ENCODE results near the gene PHF10.
A peak's percentile ranks its signal among the peaks of the same experiment; 100 is the strongest.
"Not testable (repeated sequence)": the region's sequence is repeated elsewhere in the genome, so short reads cannot be mapped to it uniquely, and the experiment has no call there.

The PHF10 gene

DNA sequence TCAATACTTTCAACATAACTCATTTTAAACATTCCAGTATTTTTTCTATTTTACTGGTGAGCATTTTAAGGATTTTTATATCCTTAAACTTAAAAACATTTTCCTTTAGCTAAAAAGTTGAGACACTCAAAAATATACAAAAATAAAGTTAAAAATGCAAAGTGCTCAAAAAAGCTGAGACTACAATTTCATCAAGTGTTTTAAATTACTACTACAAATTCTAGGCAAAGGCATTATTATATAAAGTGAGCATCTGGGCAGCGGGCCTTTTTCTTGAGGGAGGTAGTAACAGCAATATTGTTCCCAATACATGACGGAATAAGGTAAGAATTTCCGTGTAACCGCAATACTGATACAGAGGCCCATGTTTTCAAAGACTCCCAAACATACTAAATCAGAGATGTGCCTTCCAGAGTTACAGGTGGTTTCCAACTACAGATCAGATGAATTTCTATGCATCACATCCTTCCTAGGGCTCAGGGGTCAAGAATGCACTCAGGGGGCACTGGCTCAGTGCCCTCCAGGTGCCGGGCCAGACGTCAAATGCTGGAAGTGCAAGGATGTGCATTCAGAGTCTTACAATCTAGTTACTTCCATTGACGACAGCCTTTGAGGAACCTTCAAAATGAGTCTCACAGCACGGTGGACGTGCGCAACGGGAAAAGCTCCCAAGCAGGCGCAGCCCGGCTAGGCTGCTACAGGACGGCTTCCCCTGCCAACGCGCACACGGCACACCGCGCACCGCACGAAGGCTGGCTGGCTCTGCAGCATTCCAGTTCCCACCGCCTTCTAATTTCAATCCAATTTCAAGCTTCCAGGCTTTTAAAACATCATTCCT lies 1.7 kb downstream of the PHF10 start:
- DNase-seq = peak; percentile 67

- no peak for DNase-seq
Measured at GRCh38 chr6:169720207-169720855, 4.0 kb downstream of the PHF10 start.

- no peak for DNase-seq
Measured at GRCh38 chr6:169719117-169719516, 5.2 kb downstream of the PHF10 start.

DNA sequence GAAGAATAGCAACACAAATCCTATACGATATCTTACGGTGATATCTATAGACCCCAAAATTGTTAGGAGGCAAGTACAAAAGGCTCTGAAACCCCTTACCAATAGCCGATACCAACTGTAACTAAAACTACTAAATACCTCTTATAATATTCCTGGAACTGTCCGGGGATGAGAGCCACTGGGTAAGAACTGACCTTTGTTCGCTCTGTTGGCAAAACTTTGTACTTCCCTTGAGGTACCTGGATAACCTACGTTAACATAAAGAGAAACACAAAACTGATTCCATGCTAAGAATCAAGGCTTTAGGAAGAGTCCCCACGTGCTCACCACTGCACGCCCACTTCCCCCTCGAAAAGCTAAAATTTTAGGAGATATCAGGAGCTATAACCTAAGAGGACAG lies 9.7 kb downstream of the PHF10 start:
- DNase-seq = no peak

GRCh38 chr6:169714178-169714577 lies 10.1 kb downstream of the PHF10 start:
- no peak for DNase-seq

DNA sequence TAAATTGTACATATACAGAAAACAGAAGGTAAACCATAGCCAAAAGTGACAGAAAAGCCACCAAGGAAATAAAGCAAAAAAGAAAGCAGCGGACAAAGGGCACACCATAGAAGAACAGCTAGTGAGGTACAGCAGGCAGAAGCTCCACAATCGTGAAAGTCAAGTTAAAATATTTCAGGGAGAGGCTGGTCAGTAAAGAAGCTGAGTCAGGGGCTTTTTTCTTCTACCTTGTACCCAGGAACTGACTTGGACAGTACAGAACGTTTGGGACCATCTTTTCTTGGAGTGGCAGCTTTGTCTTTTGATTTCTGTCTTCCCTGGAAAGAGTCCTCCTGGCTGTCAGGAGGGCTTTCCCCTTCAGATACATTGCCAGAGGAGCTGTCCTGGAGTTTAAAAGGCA lies 14.3 kb downstream of the PHF10 start:
- DNase-seq = no peak

DNA sequence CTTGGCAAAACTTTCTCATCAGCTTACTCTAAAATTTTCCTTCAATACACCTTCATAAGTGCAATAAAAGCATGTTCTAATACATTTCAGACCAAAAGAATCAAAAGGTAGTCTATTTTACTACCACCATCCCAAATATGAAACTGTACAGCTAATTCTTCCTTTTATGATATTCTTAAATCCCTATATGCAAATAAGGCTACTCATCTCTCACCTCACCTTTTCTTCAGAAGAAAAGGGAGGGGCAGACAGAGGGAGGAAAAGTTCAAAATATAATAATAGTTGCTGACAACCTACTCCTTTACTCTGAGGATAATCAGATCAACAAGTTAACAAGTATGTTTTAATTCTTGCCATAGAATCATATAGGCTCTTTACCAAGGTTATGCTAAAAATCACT lies 15.0 kb downstream of the PHF10 start:
- DNase-seq = no peak

DNA sequence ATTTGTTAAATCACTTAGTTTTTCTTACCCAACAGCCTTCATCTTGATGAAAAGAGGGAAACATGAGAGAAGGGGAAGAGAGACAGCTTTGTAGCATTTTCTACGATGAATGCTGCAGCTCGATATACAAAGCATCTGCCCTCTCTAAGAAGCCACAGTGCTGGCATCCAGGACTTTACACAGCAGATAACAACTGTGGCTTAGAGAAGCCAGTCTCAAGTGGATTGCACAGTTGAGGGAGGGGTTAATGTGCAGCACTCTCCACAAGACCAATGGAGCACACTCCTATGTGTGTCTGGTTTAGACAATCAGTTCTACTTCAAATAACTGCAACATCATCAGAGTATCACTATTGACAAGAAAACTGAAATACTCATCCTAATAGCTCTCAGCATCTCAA lies 16.5 kb downstream of the PHF10 start:
- no peak for DNase-seq

DNA sequence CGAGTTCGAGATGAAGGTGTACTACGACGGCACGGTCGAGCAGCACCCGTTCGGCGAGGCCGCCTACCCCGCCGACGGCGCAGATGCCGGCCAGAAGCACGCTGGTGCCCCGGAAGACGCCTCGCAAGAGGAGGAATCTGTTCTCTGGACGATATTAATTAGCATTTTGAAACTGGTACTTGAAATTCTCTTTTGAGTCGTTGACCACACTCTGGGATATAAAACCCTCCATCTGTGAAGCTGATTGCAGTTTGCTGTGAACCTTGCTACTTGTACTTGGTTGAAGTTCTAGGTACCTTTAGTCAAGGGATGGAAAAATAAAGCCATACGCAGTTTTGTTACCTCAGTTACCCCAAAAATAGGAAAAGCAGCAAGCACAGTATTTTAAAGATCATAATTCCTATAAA lies 21.5 kb downstream of the PHF10 start:
- DNase-seq = no peak

GRCh38 chr6:169701954-169702839 lies 22.1 kb downstream of the PHF10 start, which contains the start of the genes C6orf120 and WDR27:
C6orf120 (plus strand) TSS chr6:169702126; CDS start chr6:169702460, 334 bp downstream.
WDR27 (minus strand) TSS chr6:169702029; CDS start chr6:169689005, 13,024 bp downstream.
- peak; percentile 95 for DNase-seq

DNA sequence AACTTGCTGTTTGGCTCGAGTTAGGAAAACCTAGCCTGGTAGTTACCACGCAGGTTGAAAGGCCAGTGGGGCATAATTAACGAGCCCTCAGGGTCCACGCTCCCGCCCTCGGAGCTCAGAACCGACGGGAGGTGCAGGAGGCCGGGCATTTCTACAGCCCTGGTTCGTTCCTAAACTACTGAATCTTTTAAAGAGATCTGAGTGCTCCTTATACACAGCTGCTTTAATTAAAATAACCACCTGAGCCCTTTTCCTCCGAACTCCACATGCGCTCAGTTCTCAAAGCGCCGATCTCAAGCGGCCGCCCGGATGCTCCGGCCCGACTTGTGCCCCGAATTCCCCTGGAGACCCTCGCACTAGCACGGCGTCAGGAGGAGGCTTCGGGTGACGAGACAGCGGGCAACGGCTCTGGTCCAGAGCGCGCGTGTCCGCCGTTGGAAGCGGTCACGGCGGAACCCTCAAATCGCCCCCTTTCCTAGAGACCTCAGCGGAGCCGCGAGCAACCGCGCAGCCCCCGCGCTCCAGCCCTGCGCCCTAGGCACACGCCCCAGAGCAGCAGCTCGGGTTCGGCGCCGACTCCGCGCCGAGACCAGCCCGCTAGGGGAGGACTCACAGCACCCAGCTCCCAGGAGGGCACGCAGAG lies 22.9 kb downstream of the PHF10 start:
- no peak for DNase-seq

DNA sequence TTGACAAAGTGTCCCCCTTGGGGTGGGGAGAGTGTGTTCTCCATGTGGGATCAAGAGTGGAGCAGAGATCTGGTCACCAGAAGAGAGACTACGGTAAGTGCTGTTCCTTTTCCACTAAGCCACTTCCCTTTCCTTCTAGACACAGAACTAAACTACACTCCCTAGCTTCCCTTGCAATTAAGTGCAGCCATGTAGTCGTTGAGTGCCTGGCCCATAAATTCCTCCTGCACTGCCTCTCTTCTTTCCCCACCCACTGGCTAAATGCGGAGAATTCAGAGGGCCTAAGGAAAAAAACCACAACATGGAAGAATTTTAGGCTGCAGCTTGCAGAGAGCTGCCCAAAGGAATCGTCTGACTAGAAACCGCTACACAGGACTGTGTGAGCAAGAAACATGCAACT lies 24.0 kb downstream of the PHF10 start:
- peak; percentile 52 for DNase-seq

DNA sequence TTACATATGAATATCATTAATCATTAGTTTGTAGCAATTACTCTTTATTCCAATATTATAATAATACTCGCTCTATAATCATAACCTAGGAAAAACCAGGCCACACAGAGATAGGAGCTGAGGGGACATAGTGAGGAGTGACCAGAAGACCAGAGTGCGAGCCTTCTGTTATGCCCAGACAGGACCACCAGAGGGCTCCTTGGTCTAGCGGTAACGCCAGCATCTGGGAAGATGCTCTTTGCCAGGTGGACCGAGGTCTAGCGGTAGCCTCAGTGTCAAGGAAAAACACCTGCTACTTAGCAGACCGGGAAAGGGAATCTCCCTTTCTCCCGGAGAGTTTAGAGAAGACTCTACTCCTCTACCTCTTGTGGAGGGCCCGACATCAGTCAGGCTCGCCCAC lies 27.2 kb downstream of the PHF10 start:
- not testable (repeated sequence) for DNase-seq

- no peak for DNase-seq
Measured at GRCh38 chr6:169695131-169695530, 29.2 kb downstream of the PHF10 start.

- DNase-seq = no peak
Measured at GRCh38 chr6:169692516-169692915, 31.8 kb downstream of the PHF10 start.

DNA sequence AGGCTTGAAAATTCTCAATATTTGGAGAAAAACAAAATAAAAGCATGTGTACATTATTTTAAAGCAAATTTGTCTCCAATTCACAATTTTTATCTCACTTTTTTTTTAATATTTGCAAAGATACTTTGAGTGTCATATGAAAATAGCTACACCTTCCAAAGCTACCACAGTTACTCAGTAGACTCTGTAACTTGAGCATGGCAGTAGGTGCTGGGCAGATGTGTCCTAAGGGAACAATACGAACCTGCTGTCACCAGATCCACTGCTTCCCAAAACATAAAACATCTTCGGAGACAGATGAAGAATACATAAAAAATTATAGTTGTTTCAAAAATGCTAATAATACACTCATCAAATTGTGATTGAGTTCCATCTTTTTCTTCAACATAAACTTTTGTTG lies 33.0 kb downstream of the PHF10 start:
- DNase-seq = no peak

- DNase-seq = peak; percentile 43
Measured at GRCh38 chr6:169689287-169689686, 35.0 kb downstream of the PHF10 start.

GRCh38 chr6:169685860-169686259 lies 38.4 kb downstream of the PHF10 start:
- DNase-seq = no peak

- DNase-seq = no peak
Measured at GRCh38 chr6:169684056-169684455, 40.2 kb downstream of the PHF10 start.

GRCh38 chr6:169678342-169678741 lies 46.0 kb downstream of the PHF10 start:
- no peak for DNase-seq

- DNase-seq = no peak
Measured at GRCh38 chr6:169677096-169677495, 47.2 kb downstream of the PHF10 start.

DNA sequence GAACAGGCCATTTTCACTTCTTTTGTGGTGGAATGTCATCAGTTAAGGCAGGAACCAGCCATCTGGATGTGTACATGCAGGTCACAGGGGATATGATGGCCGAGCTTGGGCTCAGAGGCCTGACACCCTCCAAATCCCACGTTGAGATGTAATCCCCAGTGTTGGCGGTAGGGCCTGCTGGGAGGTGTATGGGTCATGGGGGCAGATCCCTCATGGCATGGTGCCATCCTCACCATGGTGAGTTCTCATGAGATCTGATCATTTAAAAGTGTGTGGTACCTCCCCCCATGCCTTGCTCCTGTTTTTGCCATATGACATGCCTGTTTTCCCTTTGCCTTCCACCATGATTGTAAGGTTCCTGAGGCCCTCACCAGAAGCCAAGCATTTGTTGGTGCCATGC lies 49.3 kb downstream of the PHF10 start:
- no peak for DNase-seq

- DNase-seq = no peak
Measured at GRCh38 chr6:169671563-169671962, 52.7 kb downstream of the PHF10 start.

All from fibroblast of skin of right biceps (primary cell).